ENCODE data around the gene LRBA. TPM values are rescaled to one million over a fixed set of nuclear protein-coding genes. Genes with fewer than 3 reads are reported as not detected.
A peak's percentile ranks its signal among the peaks of the same experiment; 100 is the strongest.

Gene LRBA
- total RNA-seq, 3 donors from 2014 or later: 26.9 to 138 (median 93.7) TPM

GRCh38 chr4:151015459-151016347, 619 bp upstream of the LRBA start:
- H3K4me1 ChIP-seq: peaks cover 0 to 3% of the 10 kb centered on the region in 2 donors
- H3K36me3 ChIP-seq: no peaks in the 10 kb centered on the region
- TF ChIP-seq CTCF (IDR thresholded peaks at IDR 0.05): no peak
- no peak for TF ChIP-seq POLR2A (IDR thresholded peaks at IDR 0.05)
- TF ChIP-seq POLR2AphosphoS5 (IDR thresholded peaks at IDR 0.05): peak; percentile 16 to 67 (median 27)
- no peaks in the 10 kb centered on the region for H3K9me3 ChIP-seq
- intact Hi-C loops (cut with DNase I; ENCODE audit: low total_unique reads): loop anchor here (10.0 kb wide), 1 partner anchor 79 kb away; the partner anchor contains the start of gene RPS3A
- H3K27me3 ChIP-seq: no peaks in the 10 kb centered on the region
- peak overlapping the region; percentile 97 for H3K27ac ChIP-seq
- peak overlapping the region; percentile 94 to 99 (median 97) for H3K4me3 ChIP-seq
- DNase-seq (ENCODE audit: low spot score in 2 of 2): peak; percentile 84

DNA sequence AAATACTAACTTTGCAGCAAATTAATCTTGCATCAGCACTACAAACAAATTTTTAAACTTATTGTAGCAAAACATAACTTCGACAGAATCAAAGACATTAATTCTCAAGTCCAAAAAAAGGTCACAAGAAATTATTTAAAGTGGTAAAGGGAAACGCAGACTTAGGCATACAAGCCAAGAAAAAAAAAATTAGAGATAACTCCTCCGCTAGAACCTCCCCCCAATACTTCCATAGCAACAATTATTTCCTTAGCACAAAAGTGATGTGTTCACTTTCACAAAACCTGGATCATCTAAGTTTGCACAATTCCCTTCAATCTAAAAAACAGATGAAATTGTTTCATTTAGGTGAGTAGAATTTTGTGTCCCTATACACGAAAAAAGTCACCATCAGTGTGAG, 1.1 kb downstream of the LRBA start:
- Histone ChIP-seq H3K4me3 (peak overlapping the region; percentile 94 to 99 (median 97)), H3K36me3 (no peaks in the 10 kb centered on the region), H3K27me3 (no peaks in the 10 kb centered on the region), H3K4me1 (peaks cover 0 to 3% of the 10 kb centered on the region in 2 donors), H3K27ac (peak overlapping the region in 1 of 2 donors; percentile 97), H3K9me3 (no peaks in the 10 kb centered on the region)
- no peak for TF ChIP-seq POLR2AphosphoS5 (IDR thresholded peaks at IDR 0.05)
- no peak for TF ChIP-seq POLR2A (IDR thresholded peaks at IDR 0.05)
- no peak for TF ChIP-seq CTCF (IDR thresholded peaks at IDR 0.05)
- no peak for DNase-seq (ENCODE audit: low spot score in 2 of 2)
- intact Hi-C loops (cut with DNase I; ENCODE audit: low total_unique reads): loop anchor here (10.0 kb wide), 1 partner anchor 81 kb away; the partner anchor contains the start of gene RPS3A

- peak overlapping the region in 2 of 3 donors; percentile 26 to 94 for H3K4me3 ChIP-seq
- H3K36me3 ChIP-seq: no peaks in the 10 kb centered on the region
- H3K9me3 ChIP-seq: no peaks in the 10 kb centered on the region
- H3K4me1 ChIP-seq: peaks cover 0 to 3% of the 10 kb centered on the region in 2 donors
- TF ChIP-seq CTCF (IDR thresholded peaks at IDR 0.05) (no peak), POLR2AphosphoS5 (IDR thresholded peaks at IDR 0.05) (no peak), POLR2A (IDR thresholded peaks at IDR 0.05) (no peak)
- no peaks in the 10 kb centered on the region for H3K27me3 ChIP-seq
- intact Hi-C loops (cut with DNase I; ENCODE audit: low total_unique reads): loop anchor here (10.0 kb wide), 1 partner anchor 81 kb away; the partner anchor contains the start of gene RPS3A
- no peak for DNase-seq (ENCODE audit: low spot score in 2 of 2)
- no peak overlapping the region for H3K27ac ChIP-seq
Measured at GRCh38 chr4:151013491-151013890, 1.6 kb downstream of the LRBA start.

DNA sequence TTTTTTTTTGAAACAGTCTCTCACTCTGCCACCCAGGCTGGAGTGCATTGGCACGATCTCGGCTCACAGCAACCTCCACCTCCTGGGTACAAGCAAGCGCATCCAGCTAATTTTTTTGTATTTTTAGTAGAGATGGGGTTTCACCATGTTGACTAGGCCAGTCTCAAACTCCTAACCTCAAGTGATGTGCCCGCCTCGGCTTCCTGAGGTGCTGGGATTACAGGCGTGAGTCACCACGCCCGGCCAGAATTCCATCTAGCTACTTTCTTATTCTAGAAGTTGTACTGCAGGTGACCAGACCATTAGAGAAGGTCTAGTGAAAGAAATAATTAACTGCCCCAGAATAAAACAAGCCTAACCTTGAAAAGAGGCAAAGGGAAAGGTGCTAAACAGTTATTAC, 2.3 kb downstream of the LRBA start:
- DNase-seq (ENCODE audit: low spot score in 2 of 2): no peak
- Histone ChIP-seq H3K4me1 (peaks cover 0 to 3% of the 10 kb centered on the region in 2 donors), H3K36me3 (no peaks in the 10 kb centered on the region), H3K27me3 (no peaks in the 10 kb centered on the region), H3K4me3 (peak overlapping the region in 2 of 3 donors; percentile 26 to 94), H3K9me3 (no peaks in the 10 kb centered on the region), H3K27ac (no peak overlapping the region)
- intact Hi-C loops (cut with DNase I; ENCODE audit: low total_unique reads): loop anchor here (10.0 kb wide), 1 partner anchor 82 kb away; the partner anchor contains the start of gene RPS3A
- TF ChIP-seq POLR2A (IDR thresholded peaks at IDR 0.05) (no peak), POLR2AphosphoS5 (IDR thresholded peaks at IDR 0.05) (no peak), CTCF (IDR thresholded peaks at IDR 0.05) (no peak)

GRCh38 chr4:151012376-151012775, 2.7 kb downstream of the LRBA start:
- intact Hi-C loops (cut with DNase I; ENCODE audit: low total_unique reads): loop anchor here (10.0 kb wide), 1 partner anchor 82 kb away; the partner anchor contains the start of gene RPS3A
- no peak for DNase-seq (ENCODE audit: low spot score in 2 of 2)
- TF ChIP-seq CTCF (IDR thresholded peaks at IDR 0.05): no peak
- TF ChIP-seq POLR2A (IDR thresholded peaks at IDR 0.05): no peak
- TF ChIP-seq POLR2AphosphoS5 (IDR thresholded peaks at IDR 0.05): no peak
- Histone ChIP-seq H3K9me3 (no peaks in the 10 kb centered on the region), H3K4me1 (peaks cover 0 to 3% of the 10 kb centered on the region in 2 donors), H3K4me3 (peak overlapping the region in 2 of 3 donors; percentile 26 to 94), H3K36me3 (no peaks in the 10 kb centered on the region), H3K27me3 (no peaks in the 10 kb centered on the region), H3K27ac (no peak overlapping the region)

Data from breast epithelium (tissue), 4 donors.